Motor neuron (in vitro differentiated cells): Measurements from ENCODE around the gene TRPM2. TPM values are rescaled to one million over a fixed set of nuclear protein-coding genes. Genes with fewer than 3 reads are reported as not detected.
A peak's percentile ranks its signal among the peaks of the same experiment; 100 is the strongest.

Experiments
- ATAC-seq, 8 experiments: fragments of 200-7000 bp; cut with Tn5 transposase; replicated peaks in 6 of 8; 2 replicates each; pipeline ENCODE4 v1.8.0; 2021; ENCODE audit warnings: mild to moderate bottlenecking in 8 of 8, moderate library complexity in 8 of 8
- H3K27ac ChIP-seq, 2 donors: fragments of 250-450 bp; sonication (Bioruptor Pico); 2 replicates each; pipeline ENCODE4 v1.9.0; 2021; ENCODE audit warnings: antibody characterized with exemption in 2 of 2, mild to moderate bottlenecking in 2 of 2, moderate library complexity in 1 of 2
- H3K4me1 ChIP-seq, 2 donors: fragments of 250-450 bp; sonication (Bioruptor Pico); replicated peaks in 1 of 2; 2 replicates each; pipeline ENCODE4 v1.6.1; 2021; ENCODE audit warnings: antibody characterized with exemption in 2 of 2, mild to moderate bottlenecking in 2 of 2, moderate library complexity in 1 of 2
- H3K4me3 ChIP-seq, 5 donors: fragments of 250-450 bp; sonication (Bioruptor Pico); 2 replicates each; pipeline ENCODE4 v1.9.0; 2021; ENCODE audit warnings: antibody characterized with exemption in 5 of 5, mild to moderate bottlenecking in 5 of 5, moderate library complexity in 4 of 5
- WGBS, 10 experiments: fragments of 450-650 bp; shearing (Covaris generic); methylation state at CpG; one replicate each; pipeline ENCODE4 v1.0.0; 2022; 5-methylcytosine and 5-hydroxymethylcytosine counted together
- in situ Hi-C, 9 experiments: fragments of 400-800 bp; cut with MboI; loops; one replicate each; pipeline ENCODE4 v1.15.0; 2021; ENCODE audit warnings: low sequenced_read_pairs in 9 of 9, low pct_unique_long_range_greater_than_20kb in 2 of 9; ENCODE audit not compliant: unreplicated experiment in 9 of 9
- total RNA-seq, 8 experiments: library from RNA; unstranded; fragments of 300-600 nt; gene quantifications; 2 replicates each; pipeline versions ENCODE4 v1.2.3 to v1.2.4, GENCODE V29; 2022

TRPM2 gene
- total RNA-seq, 8 experiments from 2014 or later, result 0.05 to 0.35 (median 0.15) TPM

DNA sequence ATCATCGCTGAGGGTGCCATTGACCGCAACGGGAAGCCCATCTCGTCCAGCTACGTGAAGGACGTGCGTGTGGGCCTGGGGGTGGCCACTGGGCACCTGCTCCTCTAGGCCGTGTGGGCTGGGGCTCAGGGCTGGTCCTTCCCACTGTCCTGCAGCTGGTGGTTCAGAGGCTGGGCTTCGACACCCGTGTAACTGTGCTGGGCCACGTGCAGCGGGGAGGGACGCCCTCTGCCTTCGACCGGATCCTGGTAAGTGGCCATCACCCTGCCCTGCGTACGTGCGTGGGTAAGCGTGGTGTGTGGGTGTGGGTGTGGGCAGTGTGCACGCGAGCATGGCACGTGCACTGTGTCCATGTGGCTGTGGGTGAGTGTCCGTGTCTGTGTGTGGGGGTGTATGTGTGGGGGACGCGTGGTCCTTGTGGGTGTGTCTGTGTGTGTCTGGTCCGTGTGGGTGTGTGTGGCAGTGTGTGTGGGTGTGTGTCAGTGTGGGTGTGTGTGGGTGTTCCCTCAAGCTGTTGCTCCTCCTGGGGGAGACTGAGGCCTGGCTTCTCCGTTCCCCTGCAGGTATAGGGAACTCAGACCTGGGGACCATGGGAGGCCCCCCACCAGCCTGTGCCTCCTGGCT, 37.0 kb upstream of the TRPM2 start:
- Histone ChIP-seq H3K27ac (no peak overlapping the region), H3K4me3 (no peak overlapping the region), H3K4me1 (no peaks in the 10 kb centered on the region)
- WGBS, 10 experiments, result 83 to 100% (median 98%) methylated on average over 1 to 11 of the region's 27 CpGs; no CpG with 5 or more reads in 5 of the 10 experiments
- in situ Hi-C loops, result no loop called here
- ATAC-seq, result peak in 3 of 8 experiments; percentile 4 to 9 (median 7)

GRCh38 chr21:44317241-44317782, 36.1 kb upstream of the TRPM2 start:
- Histone ChIP-seq H3K4me1 (no peaks in the 10 kb centered on the region), H3K27ac (no peak overlapping the region), H3K4me3 (no peak overlapping the region)
- ATAC-seq, result no peak
- WGBS, 10 experiments, result 61 to 100% (median 89%) methylated on average over 1 to 3 of the region's 19 CpGs; no CpG with 5 or more reads in 5 of the 10 experiments
- in situ Hi-C loops, result no loop called here

- no peak for ATAC-seq
- no peaks in the 10 kb centered on the region for H3K4me1 ChIP-seq
Measured at GRCh38 chr21:44317871-44318270, 35.5 kb upstream of the TRPM2 start.

GRCh38 chr21:44318489-44319285, 34.7 kb upstream of the TRPM2 start:
- in situ Hi-C loops, result no loop called here
- WGBS, 10 experiments, result 100% methylated on average over 1 to 2 of the region's 25 CpGs; no CpG with 5 or more reads in 7 of the 10 experiments
- no peaks in the 10 kb centered on the region for H3K4me1 ChIP-seq
- H3K27ac ChIP-seq, result no peak overlapping the region
- ATAC-seq, result no peak
- H3K4me3 ChIP-seq, result no peak overlapping the region

More at GRCh38 chr21:44317871-44318270, 35.5 kb upstream of the TRPM2 start:
- in situ Hi-C loops, result no loop called here
- no peak overlapping the region for H3K27ac ChIP-seq
- 60 to 100% (median 90%) methylated on average over 1 to 3 of the region's 22 CpGs; no CpG with 5 or more reads in 6 of the 10 experiments for WGBS, 10 experiments
- H3K4me3 ChIP-seq, result no peak overlapping the region

GRCh38 chr21:44319407-44320065, 33.9 kb upstream of the TRPM2 start:
- WGBS, 10 experiments, result 95 to 100% (median 100%) methylated on average over 1 to 12 of the region's 35 CpGs; no CpG with 5 or more reads in 3 of the 10 experiments
- Histone ChIP-seq H3K4me3 (no peak overlapping the region), H3K4me1 (no peaks in the 10 kb centered on the region), H3K27ac (no peak overlapping the region)
- in situ Hi-C loops, result no loop called here
- ATAC-seq, result no peak

- no peak overlapping the region for H3K27ac ChIP-seq
- 92 to 100% (median 100%) methylated on average over 2 to 3 of the region's 13 CpGs; no CpG with 5 or more reads in 7 of the 10 experiments for WGBS, 10 experiments
- in situ Hi-C loops, result no loop called here
Measured at GRCh38 chr21:44320847-44321246, 32.6 kb upstream of the TRPM2 start.

GRCh38 chr21:44321846-44322450, 31.5 kb upstream of the TRPM2 start:
- in situ Hi-C loops, result no loop called here
- no peaks in the 10 kb centered on the region for H3K4me1 ChIP-seq
- no peak overlapping the region for H3K27ac ChIP-seq
- ATAC-seq, result no peak
- no peak overlapping the region for H3K4me3 ChIP-seq
- 80 to 100% (median 80%) methylated on average over 1 to 3 of the region's 23 CpGs; no CpG with 5 or more reads in 7 of the 10 experiments for whole genome bisulfite sequencing, 10 experiments

More at GRCh38 chr21:44320847-44321246, 32.6 kb upstream of the TRPM2 start:
- H3K4me3 ChIP-seq, result no peak overlapping the region
- no peak for ATAC-seq
- H3K4me1 ChIP-seq, result no peaks in the 10 kb centered on the region

- Histone ChIP-seq H3K4me3 (no peak overlapping the region), H3K27ac (no peak overlapping the region), H3K4me1 (no peaks in the 10 kb centered on the region)
- WGBS, 10 experiments, result 100% methylated on average over 4 of the region's 38 CpGs; no CpG with 5 or more reads in 9 of the 10 experiments
- in situ Hi-C loops, result no loop called here
- no peak for ATAC-seq
Measured at GRCh38 chr21:44322621-44323325, 30.6 kb upstream of the TRPM2 start.

- Histone ChIP-seq H3K4me1 (no peaks in the 10 kb centered on the region), H3K27ac (no peak overlapping the region), H3K4me3 (no peak overlapping the region)
- no peak for ATAC-seq
- 80 to 90% methylated on average over 1 to 2 of the region's 20 CpGs; no CpG with 5 or more reads in 8 of the 10 experiments for WGBS, 10 experiments
- in situ Hi-C loops, result no loop called here
Measured at GRCh38 chr21:44323591-44323990, 29.8 kb upstream of the TRPM2 start.

DNA sequence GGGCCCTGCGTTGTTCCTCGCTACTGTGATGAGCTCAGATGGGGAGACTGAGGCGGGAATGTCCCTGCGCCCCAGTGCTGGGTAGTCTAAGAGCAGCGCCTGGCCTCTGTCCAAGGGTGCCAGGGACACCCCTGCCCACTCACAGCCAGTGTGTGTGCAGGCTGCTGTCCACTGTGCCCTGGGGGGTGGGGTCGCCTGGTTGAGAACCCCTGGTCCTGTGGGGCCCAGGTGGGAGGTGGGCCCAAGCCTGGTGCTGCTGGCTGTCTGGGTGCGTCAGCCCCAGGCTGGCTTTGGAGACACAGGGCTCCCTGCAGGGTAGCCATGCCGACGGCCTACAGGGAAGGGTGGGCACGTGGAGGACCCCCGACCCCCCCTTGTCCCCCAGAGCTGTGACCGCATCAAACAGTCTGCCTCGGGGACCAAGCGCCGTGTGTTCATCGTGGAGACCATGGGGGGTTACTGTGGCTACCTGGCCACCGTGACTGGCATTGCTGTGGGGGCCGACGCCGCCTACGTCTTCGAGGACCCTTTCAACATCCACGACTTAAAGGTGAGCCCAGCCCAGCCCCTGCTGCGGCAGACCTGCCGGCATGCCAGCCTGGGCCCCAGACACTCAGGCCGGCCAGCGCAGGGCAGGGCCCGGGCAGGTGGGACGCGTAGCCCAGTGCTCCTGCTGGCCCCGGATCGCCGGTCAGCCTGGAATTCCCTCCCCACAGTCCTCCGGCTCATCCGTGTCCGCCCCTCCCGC, 29.1 kb upstream of the TRPM2 start:
- in situ Hi-C loops, result no loop called here
- WGBS, 10 experiments, result 93 to 100% methylated on average over 2 to 8 of the region's 37 CpGs; no CpG with 5 or more reads in 8 of the 10 experiments
- ATAC-seq, result no peak
- Histone ChIP-seq H3K4me3 (no peak overlapping the region), H3K4me1 (no peaks in the 10 kb centered on the region), H3K27ac (no peak overlapping the region)

DNA sequence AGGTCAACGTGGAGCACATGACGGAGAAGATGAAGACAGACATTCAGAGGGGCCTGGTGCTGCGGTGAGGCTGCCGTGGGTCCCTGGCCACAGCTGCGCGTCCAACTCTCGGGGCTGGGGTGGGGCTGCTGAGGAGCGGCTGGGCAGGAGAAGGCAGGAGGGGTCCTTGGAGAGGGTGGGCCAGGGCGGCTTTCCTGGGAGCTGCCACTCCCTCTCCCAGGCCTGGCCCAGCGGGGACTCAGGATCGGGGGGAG, 28.6 kb upstream of the TRPM2 start:
- no peaks in the 10 kb centered on the region for H3K4me1 ChIP-seq
- WGBS, 10 experiments, result no CpG with 5 or more reads among the region's 11 CpGs
- H3K27ac ChIP-seq, result no peak overlapping the region
- no peak for ATAC-seq
- in situ Hi-C loops, result loop anchor here in 1 of 9 experiments (25.0 kb wide), 1 partner anchor 463 kb away; no protein-coding TSS in a partner anchor
- H3K4me3 ChIP-seq, result no peak overlapping the region
